ENCODE measurements around the gene FXYD6.

DNA sequence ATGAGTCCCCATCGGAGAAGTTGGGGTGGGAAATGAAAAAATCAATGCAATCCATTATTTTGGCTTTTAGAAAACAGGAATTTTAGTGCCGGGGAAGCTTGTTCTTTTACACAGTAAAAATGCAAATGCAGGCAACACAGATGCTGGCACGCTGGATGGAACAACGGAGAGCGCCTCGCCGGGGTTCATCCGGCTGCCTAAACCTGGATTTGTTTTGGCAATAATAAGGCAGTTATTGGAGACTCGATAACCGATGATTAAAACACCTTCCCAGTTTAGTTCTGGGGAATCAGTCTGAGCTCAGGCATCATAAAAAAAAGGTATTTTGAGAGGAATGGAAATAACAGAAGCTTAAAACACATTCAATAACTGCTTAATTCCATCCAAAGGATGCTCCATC is 82.3 kb downstream of the FXYD6 start:
- TF ChIP-seq REST (IDR thresholded peaks at IDR 0.05; ENCODE audit: low read depth) (no peak), CREB1 (IDR thresholded peaks at IDR 0.05; ENCODE audit: low read depth) (no peak), TCF12 (IDR thresholded peaks at IDR 0.05; ENCODE audit: low read depth) (no peak), CEBPB (IDR thresholded peaks at IDR 0.05) (no peak), ZBTB7A (IDR thresholded peaks at IDR 0.05; ENCODE audit: low read depth) (no peak), NFIC (IDR thresholded peaks at IDR 0.05) (no peak), FOXM1 (IDR thresholded peaks at IDR 0.05; ENCODE audit: borderline replicate concordance, low read depth) (no peak), EP300 (IDR thresholded peaks at IDR 0.05; ENCODE audit: borderline replicate concordance) (no peak)
- TF ChIP-seq, protein P1, sequence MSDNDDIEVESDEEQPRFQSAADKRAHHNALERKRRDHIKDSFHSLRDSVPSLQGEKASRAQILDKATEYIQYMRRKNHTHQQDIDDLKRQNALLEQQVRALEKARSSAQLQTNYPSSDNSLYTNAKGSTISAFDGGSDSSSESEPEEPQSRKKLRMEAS (IDR thresholded peaks at IDR 0.05) = no peak

Data from Ishikawa (cell line).